ACHN (cell line): Measurements from ENCODE around the gene RAF1.
A peak's percentile ranks its signal among the peaks of the same experiment; 100 is the strongest.
"Not testable (repeated sequence)": the region's sequence is repeated elsewhere in the genome, so short reads cannot be mapped to it uniquely, and the experiment has no call there.

ENCODE experiments used
- DNase-seq: peaks from one replicate; pipeline ENCODE4 v3.0.0-alpha.2; 2015
- in situ Hi-C: cut with HindIII; loops from 2 replicates; pipeline ENCODE4 v1.10.0; 2017; ENCODE audit warnings: low sequenced_read_pairs, low pct_ligation_motif_present, low pct_unique_long_range_greater_than_20kb

Gene RAF1

GRCh38 chr3:12545473-12545791 lies 118.5 kb downstream of the RAF1 start, which contains the start of gene MKRN2OS:
Gene MKRN2OS, minus strand, starts transcription at chr3:12545499. Its CDS starts 35 bp downstream, at chr3:12545464.
- in situ Hi-C loops = no loop called here
- peak; percentile 30 for DNase-seq

DNA sequence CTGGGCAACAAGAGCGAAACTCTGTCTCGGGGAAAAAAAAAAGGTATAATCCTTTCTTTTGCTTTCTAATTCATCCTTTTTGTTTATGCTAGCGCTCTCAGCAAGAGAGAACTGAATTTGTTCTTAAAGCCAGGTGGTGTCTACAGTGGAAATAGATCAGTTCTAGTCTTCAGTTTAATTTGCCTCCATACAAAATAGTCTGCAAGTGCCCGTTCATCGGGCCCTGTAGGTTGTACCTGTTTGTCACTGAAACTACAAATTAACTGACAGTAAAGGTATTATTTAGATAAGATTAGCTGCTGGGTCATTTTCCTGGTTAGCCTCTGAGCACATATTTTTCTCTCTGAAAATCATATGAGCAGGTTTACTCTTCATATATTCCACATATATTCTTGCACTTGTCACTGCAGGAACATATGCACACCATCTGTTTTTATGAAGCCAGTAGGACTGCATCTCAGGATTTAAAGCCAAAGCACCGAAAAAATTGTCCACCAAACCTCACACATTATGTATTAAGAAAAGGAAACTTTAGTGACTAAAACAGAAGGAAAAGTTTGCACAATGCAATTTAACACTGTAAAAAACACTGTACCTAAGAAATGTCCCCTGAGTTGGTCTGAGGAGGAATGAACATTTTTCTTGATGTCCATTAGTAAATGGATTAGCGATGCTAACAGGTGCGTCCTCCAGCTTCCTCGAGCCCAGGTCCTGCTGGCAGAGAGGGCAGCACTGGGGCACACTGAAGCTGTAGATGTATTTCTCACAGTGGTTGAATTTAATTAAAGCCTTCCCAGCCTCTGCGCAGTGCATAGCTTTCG lies 119.1 kb downstream of the RAF1 start:
- in situ Hi-C loops = no loop called here
- no peak for DNase-seq

GRCh38 chr3:12543497-12543896 lies 120.4 kb downstream of the RAF1 start:
- DNase-seq, in situ Hi-C loops: not testable (repeated sequence)

DNA sequence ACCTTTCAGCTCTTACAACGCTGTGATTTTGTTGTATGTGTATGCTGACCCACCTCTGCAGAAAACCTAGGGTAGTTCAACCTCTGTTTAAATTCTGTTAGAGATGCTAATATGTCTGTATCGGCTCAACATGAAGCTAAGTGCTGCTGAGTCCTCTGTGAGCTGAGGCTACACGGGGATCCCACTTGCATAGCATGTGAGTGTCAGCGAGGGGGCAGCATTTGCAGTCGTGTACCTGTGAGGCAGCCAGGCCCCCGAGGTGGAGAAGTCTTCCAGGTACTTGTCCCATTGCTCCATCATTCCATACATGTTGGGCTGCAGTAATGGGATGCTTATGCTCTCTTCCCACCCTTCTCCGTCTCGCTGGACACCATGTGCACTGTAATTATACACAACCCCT lies 122.3 kb downstream of the RAF1 start:
- no peak for DNase-seq
- in situ Hi-C loops = no loop called here

GRCh38 chr3:12536423-12536822 lies 127.5 kb downstream of the RAF1 start:
- no peak for DNase-seq
- in situ Hi-C loops = no loop called here
